GM19438 (cell line): ENCODE measurements around the gene SLC12A8.
A peak's percentile ranks its signal among the peaks of the same experiment; 100 is the strongest.

ENCODE experiments used
- ATAC-seq: cut with Tn5 transposase; IDR thresholded peaks from one replicate; pipeline ENCODE4 v1.9.1; 2021; ENCODE audit warnings: low read depth; ENCODE audit not compliant: unreplicated experiment

The SLC12A8 gene

GRCh38 chr3:125214738-125215137 is 2.2 kb upstream of the SLC12A8 start:
- no peak for ATAC-seq

DNA sequence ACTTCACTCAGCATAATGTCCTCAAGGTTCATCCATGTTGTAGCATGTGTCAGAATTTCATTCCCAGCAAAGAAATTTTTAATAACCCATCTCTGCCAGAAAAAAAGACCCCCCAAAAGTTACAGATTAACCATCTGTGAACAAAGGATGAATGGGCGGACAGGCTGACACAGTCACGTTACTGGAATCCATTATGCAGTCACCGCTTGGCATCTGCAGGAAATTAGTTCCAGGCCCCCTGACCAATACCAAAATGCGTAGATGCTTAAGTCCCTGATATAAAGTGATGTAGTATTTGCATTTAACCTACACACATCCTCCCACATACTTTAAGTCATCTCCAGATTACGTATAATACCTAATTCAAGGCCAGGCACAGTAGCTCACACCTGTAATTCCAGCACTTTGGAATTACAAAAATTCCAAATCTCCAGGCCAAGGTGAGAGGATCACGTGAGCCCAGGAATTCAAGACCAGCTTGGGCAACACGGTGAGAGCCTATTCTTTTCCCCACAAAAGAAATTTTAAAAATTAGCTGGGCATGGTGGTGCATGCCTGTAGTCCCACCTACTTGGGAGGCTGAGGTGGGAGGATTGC is 1.5 kb upstream of the SLC12A8 start:
- no peak for ATAC-seq

DNA sequence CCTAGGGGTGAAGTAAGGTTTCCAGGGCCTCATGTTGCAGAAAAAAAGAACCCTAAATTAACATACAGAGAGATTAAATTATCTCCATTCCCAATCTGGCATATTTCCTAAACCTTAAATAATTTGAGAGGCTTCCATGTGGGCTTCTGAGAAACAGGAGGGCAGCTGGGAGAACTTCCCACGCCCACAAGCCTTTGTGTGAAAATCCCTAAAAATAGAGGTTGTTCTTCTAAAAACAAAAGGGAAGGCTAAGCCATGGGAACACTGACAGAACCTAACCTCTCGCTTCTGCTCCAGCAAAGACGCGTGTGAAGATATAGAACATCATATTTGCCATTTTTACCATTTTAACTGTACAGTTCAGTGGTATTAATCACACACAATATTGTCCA is 812 bp upstream of the SLC12A8 start:
- ATAC-seq = no peak

DNA sequence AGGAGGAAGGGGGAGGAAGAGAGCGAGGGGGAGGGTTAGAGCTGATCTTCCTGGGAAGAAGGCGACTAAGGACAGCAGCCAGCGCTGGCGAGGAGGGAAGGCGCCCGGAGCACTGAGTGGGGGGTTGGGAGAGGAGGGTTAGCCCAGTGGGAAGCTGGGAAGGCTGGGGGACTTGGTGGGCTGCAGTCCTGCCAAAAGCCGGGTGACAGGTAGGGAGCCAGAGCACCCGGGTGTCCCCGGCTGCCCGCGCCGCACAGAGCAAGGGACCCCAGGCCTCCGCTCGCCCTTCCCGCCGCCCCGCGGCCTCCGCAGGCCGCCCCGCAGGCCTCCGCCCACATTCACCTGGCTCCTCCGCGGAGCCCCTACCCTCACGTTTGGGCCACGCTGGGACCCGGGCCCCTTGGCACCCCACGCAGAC is 448 bp downstream of the SLC12A8 start:
- no peak for ATAC-seq

GRCh38 chr3:125211523-125212090 is 941 bp downstream of the SLC12A8 start:
- ATAC-seq = no peak

GRCh38 chr3:125207949-125208568 is 4.5 kb downstream of the SLC12A8 start:
- ATAC-seq = no peak

GRCh38 chr3:125207507-125207906 is 5.0 kb downstream of the SLC12A8 start:
- ATAC-seq = no peak

GRCh38 chr3:125206934-125207333 is 5.6 kb downstream of the SLC12A8 start:
- ATAC-seq = no peak

DNA sequence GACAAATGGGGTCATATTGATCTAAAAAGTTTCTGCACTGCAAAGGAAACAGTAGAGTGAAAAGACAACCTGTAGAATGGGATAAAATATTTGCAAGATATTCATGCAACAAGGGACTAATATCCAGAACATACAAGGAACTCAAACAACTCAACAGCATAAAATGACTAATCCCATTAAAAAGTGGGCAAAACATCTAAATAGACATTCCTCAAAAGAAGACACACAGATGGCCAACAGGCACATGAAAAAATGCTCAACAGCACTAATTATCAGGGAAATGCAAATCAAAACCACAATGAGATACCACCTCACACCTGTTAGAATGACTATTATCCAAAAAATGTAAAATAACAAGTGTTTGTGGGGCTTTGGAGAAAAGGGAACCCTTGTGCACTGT is 8.8 kb downstream of the SLC12A8 start:
- no peak for ATAC-seq

DNA sequence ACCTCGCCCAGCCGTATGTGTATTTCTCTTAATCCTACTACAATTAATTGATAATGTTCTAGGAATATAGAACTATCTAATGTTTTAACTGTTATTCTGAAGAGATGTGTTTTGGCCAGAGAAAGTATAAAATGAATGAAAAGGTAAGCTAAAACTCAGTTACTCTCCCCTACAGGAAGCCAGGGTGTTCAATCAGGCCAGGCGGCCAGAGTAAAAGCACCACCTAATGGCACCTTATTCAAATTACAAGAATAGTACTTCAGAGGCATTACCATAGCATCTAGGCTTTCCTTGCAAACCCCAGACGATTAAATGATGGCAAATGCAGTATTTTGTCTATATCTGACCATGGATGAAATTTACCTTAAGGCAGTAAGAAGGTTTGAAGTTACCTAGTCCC is 10.4 kb downstream of the SLC12A8 start:
- ATAC-seq = no peak

DNA sequence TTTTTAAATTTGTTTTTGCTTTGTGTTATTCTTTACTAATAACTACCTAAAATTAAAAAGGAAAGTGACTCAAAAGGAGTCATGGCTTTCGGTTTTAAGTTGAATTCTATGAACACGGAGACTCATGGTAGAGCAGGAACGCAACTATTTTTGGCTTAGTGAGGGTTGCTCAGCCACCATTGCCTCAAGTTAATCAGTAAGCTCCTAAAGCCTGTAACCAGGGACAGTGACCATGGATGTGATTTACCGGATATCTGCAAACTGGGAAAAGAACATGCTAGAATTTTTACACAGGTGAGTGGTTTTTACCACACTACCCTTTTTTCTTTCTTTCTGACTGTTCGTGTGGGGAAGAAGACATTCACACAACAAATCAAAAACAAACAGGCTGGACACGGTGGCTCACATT is 11.8 kb downstream of the SLC12A8 start:
- peak; percentile 88 for ATAC-seq

- ATAC-seq = no peak
These were observed 17.5 kb downstream of the SLC12A8 start for GRCh38 chr3:125194849-125195601.

DNA sequence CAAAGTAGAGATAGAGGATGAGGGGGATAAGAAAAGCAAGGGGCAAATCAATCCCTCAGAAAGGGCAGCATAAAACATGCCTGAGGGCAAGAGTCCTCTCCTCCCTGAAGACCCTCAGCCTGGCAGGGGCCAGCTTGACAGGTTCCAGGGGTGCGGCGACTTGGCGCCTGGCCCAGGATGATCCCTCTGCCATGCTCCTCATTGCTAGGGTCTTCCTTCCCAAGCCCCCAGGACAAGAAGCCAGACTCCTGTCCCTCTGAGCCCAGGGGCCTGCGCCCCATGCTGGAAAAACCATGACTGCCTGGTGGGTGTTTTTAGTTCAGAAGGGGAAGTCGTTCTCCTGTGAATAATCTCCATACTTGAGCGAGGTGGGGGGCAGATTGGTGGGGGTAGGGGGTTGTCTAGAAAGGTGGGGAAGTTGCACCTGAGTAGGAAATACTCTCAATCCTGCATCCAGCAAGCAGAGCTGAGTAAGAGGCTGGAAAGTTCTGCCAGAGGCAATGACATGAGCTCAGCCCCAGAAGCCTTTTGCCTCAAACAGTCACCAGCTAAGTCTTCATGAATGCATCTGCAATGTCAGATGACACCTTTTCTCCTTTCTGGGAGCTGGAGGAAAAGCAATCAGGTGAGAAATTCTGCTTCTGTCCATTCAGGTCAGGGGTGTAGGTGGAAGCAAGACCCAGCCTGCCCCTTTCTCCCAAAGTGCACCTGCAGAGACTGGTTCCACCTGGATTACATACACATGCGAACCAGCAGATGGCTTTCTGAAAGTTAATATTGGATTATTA is 18.3 kb downstream of the SLC12A8 start:
- no peak for ATAC-seq

- peak; percentile 57 for ATAC-seq
These were observed 20.1 kb downstream of the SLC12A8 start for GRCh38 chr3:125192190-125193035.

GRCh38 chr3:125191730-125192129 is 20.8 kb downstream of the SLC12A8 start:
- no peak for ATAC-seq

DNA sequence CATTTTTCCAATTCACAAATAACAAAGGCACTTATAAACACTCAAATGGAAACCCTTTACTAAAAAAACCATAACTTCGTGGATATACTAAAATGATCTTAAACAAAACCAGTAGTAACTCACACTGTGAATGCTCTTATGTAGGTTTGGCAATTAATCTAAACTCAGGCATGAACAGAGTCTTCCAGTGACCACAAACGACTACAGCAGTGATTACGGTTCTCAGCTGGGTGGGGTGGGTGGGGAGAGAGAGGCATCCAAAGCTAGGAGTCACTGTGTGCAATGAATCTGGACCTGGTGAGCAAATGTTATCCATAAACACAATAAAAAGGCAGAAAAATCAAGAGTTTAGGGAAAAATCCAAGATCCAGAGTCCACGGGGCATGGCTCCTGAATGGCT is 21.3 kb downstream of the SLC12A8 start:
- no peak for ATAC-seq

DNA sequence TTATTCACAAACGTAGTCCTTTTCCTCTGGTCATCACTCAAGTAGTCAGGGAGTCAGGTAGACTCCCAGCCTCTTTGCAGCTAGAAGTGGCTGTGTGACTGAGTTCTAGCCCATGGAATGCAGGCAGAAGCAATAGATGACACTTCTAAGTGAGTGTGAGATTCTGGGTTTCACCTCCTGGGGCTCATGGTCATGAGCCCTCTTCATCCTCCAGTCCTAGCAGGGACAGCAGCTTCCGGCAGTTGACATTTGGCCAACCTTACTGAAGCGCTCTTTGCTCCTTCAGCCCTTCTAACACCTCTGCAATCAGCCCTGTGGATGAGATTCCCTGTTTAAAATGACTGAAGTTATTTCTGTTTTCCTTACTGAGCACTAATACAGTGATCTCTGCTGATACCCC is 21.8 kb downstream of the SLC12A8 start:
- no peak for ATAC-seq

- ATAC-seq = no peak
These were observed 23.0 kb downstream of the SLC12A8 start for GRCh38 chr3:125189378-125190165.

GRCh38 chr3:125188955-125189354 is 23.6 kb downstream of the SLC12A8 start:
- ATAC-seq = no peak
